Mesenchymal stem cell (in vitro differentiated cells and primary cell): ENCODE results near the gene APOL3.

Experiments used
- DNase-seq: peaks from one replicate; pipeline ENCODE4 v3.0.0-alpha.2; 2013
- H2AFZ ChIP-seq: one replicate; pipeline ENCODE4 v1.6.1; 2013; ENCODE audit warnings: low read depth, mild to moderate bottlenecking, control low read depth, inconsistent platforms, low read length, moderate library complexity
- H2AK5ac ChIP-seq: 2 replicates; pipeline ENCODE4 v1.6.1; 2013; ENCODE audit warnings: low read length, moderate library complexity, mild to moderate bottlenecking, inconsistent platforms; ENCODE audit not compliant: severe bottlenecking
- H2BK120ac ChIP-seq: one replicate; pipeline ENCODE4 v1.6.1; 2013; ENCODE audit warnings: low read depth, mild to moderate bottlenecking, inconsistent platforms, low read length, moderate library complexity
- H2BK12ac ChIP-seq, 2 experiments: one replicate each; pipeline ENCODE4 v1.6.1; 2013; ENCODE audit warnings: inconsistent platforms in 2 of 2, low read length in 2 of 2, mild to moderate bottlenecking in 2 of 2, moderate library complexity in 2 of 2, control low read depth in 1 of 2
- H2BK15ac ChIP-seq: one replicate; pipeline ENCODE4 v1.6.1; 2013; ENCODE audit warnings: mild to moderate bottlenecking, low read depth, inconsistent platforms; ENCODE audit not compliant: poor library complexity, severe bottlenecking
- H2BK5ac ChIP-seq: 2 replicates; pipeline ENCODE4 v1.6.1; 2013; ENCODE audit warnings: low read depth, mild to moderate bottlenecking, low read length, control low read depth, inconsistent platforms; ENCODE audit not compliant: poor library complexity, severe bottlenecking
- H3K14ac ChIP-seq, 2 experiments: one replicate each; pipeline ENCODE4 v1.6.1; 2013; ENCODE audit warnings: inconsistent platforms in 2 of 2, low read length in 2 of 2, control low read depth in 1 of 2, mild to moderate bottlenecking in 1 of 2, moderate library complexity in 1 of 2
- H3K18ac ChIP-seq, 2 experiments: one replicate each; pipeline ENCODE4 v1.6.1; 2013; ENCODE audit warnings: inconsistent platforms in 2 of 2, low read length in 2 of 2, control low read depth in 1 of 2, low read depth in 1 of 2, mild to moderate bottlenecking in 1 of 2
- H3K23ac ChIP-seq, 2 experiments: one replicate each; pipeline ENCODE4 v1.6.1; 2013; ENCODE audit warnings: inconsistent platforms in 2 of 2, low read length in 2 of 2, mild to moderate bottlenecking in 2 of 2, moderate library complexity in 2 of 2, control low read depth in 1 of 2
- H3K27ac ChIP-seq: 2 replicates; pipeline ENCODE4 v1.5.1; 2013; ENCODE audit warnings: mild to moderate bottlenecking, moderate library complexity, low read length, control low read depth, inconsistent platforms; ENCODE audit not compliant: poor library complexity, severe bottlenecking
- H3K27me3 ChIP-seq, 2 experiments: 2 replicates each; pipeline versions ENCODE4 v1.6.1 to v1.7.0; 2013; ENCODE audit warnings: low read length in 2 of 2, mild to moderate bottlenecking in 2 of 2, moderate library complexity in 2 of 2, control low read depth in 1 of 2, inconsistent platforms in 1 of 2; ENCODE audit not compliant: control insufficient read depth in 1 of 2, insufficient read depth in 1 of 2
- H3K36me3 ChIP-seq, 2 experiments: 2 replicates each; pipeline versions ENCODE4 v1.6.1 to v1.7.0; 2013; ENCODE audit warnings: low read length in 2 of 2, control low read depth in 1 of 2, inconsistent platforms in 1 of 2, low read depth in 1 of 2, mild to moderate bottlenecking in 1 of 2; ENCODE audit not compliant: insufficient read depth in 2 of 2, control insufficient read depth in 1 of 2
- H3K4ac ChIP-seq, 2 experiments: one replicate each; pipeline ENCODE4 v1.6.1; 2013; ENCODE audit warnings: inconsistent platforms in 2 of 2, low read length in 2 of 2, mild to moderate bottlenecking in 2 of 2, moderate library complexity in 2 of 2, control low read depth in 1 of 2, low read depth in 1 of 2
- H3K4me1 ChIP-seq: 2 replicates; pipeline ENCODE4 v1.6.1; 2013; ENCODE audit warnings: low read depth, low read length, control low read depth; ENCODE audit not compliant: control insufficient read depth, insufficient read depth
- H3K4me2 ChIP-seq: 2 replicates; pipeline ENCODE4 v1.6.1; 2013; ENCODE audit warnings: low read length, mild to moderate bottlenecking, inconsistent platforms; ENCODE audit not compliant: poor library complexity, severe bottlenecking
- H3K4me3 ChIP-seq, 2 experiments: 2 replicates each; pipeline versions ENCODE4 v1.5.1 to v1.7.0; 2013; ENCODE audit warnings: low read length in 2 of 2, mild to moderate bottlenecking in 2 of 2, control low read depth in 1 of 2, low read depth in 1 of 2; ENCODE audit not compliant: insufficient read depth in 1 of 2
- H3K79me1 ChIP-seq: replicated peaks from 2 replicates; pipeline ENCODE4 v1.6.1; 2013; ENCODE audit warnings: mild to moderate bottlenecking, control low read depth, low read length, inconsistent platforms; ENCODE audit not compliant: poor library complexity, severe bottlenecking
- H3K9ac ChIP-seq: 2 replicates; pipeline ENCODE4 v1.7.0; 2013; ENCODE audit warnings: mild to moderate bottlenecking, low read length, moderate library complexity
- H3K9me3 ChIP-seq: 2 replicates; pipeline ENCODE4 v1.7.0; 2013; ENCODE audit warnings: mild to moderate bottlenecking, low read length; ENCODE audit not compliant: control insufficient read depth
- H4K8ac ChIP-seq: one replicate; pipeline ENCODE4 v1.6.1; 2013; ENCODE audit warnings: inconsistent platforms, mild to moderate bottlenecking, low read length, moderate library complexity
- H4K91ac ChIP-seq: one replicate; pipeline ENCODE4 v1.6.1; 2013; ENCODE audit warnings: mild to moderate bottlenecking, low read length, inconsistent platforms
- WGBS: methylation state at CpG from one replicate; pipeline ENCODE4 v1.1.7; 2013; ENCODE audit warnings: mixed read lengths; 5-methylcytosine and 5-hydroxymethylcytosine counted together

Gene APOL3

GRCh38 chr22:36152088-36152487 lies 8.5 kb downstream of the APOL3 start:
- Histone ChIP-seq H2BK120ac (no peak overlapping the region), H3K14ac (no peak overlapping the region), H2AK5ac (no peak overlapping the region), H2AFZ (no peak overlapping the region), H3K27ac (no peak overlapping the region), H2BK15ac (no peak overlapping the region), H3K36me3 (peaks cover 4 to 16% of the 10 kb centered on the region in 2 experiments), H3K23ac (no peak overlapping the region), H4K91ac (no peak overlapping the region), H3K4me2 (no peak overlapping the region), H3K18ac (no peak overlapping the region), H3K27me3 (no peaks in the 10 kb centered on the region), H3K4ac (no peak overlapping the region), H3K9ac (no peak overlapping the region), H3K79me1 (no peaks in the 10 kb centered on the region), H3K4me3 (no peak overlapping the region), H2BK5ac (no peak overlapping the region), H3K9me3 (no peaks in the 10 kb centered on the region), H4K8ac (no peak overlapping the region), H3K4me1 (peaks cover 5% of the 10 kb centered on the region), H2BK12ac (no peak overlapping the region)
- DNase-seq = no peak
- 89% methylated on average over 3 of the region's 3 CpGs for WGBS

- no peak overlapping the region for H2BK15ac ChIP-seq
- H2BK5ac ChIP-seq = no peak overlapping the region
- H3K9ac ChIP-seq = peak overlapping the region; percentile 37
- H3K4ac ChIP-seq = no peak overlapping the region
- no peak overlapping the region for H3K23ac ChIP-seq
- DNase-seq = no peak
- H3K79me1 ChIP-seq = no peaks in the 10 kb centered on the region
- H2AK5ac ChIP-seq = no peak overlapping the region
- 88% methylated on average over 2 of the region's 3 CpGs for WGBS
- no peak overlapping the region for H3K18ac ChIP-seq
- H3K4me1 ChIP-seq = no peaks in the 10 kb centered on the region
- no peaks in the 10 kb centered on the region for H3K27me3 ChIP-seq
- no peak overlapping the region for H3K27ac ChIP-seq
- H3K4me3 ChIP-seq = no peak overlapping the region
- H2BK120ac ChIP-seq = no peak overlapping the region
- no peaks in the 10 kb centered on the region for H3K9me3 ChIP-seq
- peaks cover 4 to 16% of the 10 kb centered on the region in 2 experiments for H3K36me3 ChIP-seq
- H3K4me2 ChIP-seq = no peak overlapping the region
- H4K91ac ChIP-seq = no peak overlapping the region
- H3K14ac ChIP-seq = no peak overlapping the region
- no peak overlapping the region for H4K8ac ChIP-seq
- no peak overlapping the region for H2AFZ ChIP-seq
- no peak overlapping the region for H2BK12ac ChIP-seq
These were observed 9.5 kb downstream of the APOL3 start for GRCh38 chr22:36151006-36151595.

- H3K27me3 ChIP-seq = no peaks in the 10 kb centered on the region
- no peak overlapping the region for H3K9ac ChIP-seq
- no peak overlapping the region for H4K8ac ChIP-seq
- H3K4me3 ChIP-seq = no peak overlapping the region
- H2AFZ ChIP-seq = no peak overlapping the region
- no peak overlapping the region for H2BK5ac ChIP-seq
- H3K36me3 ChIP-seq = peaks cover 4 to 17% of the 10 kb centered on the region in 2 experiments
- no peak overlapping the region for H2BK12ac ChIP-seq
- 64% methylated on average over 4 of the region's 4 CpGs for WGBS
- no peak for DNase-seq
- H3K23ac ChIP-seq = no peak overlapping the region
- no peak overlapping the region for H3K18ac ChIP-seq
- no peaks in the 10 kb centered on the region for H3K79me1 ChIP-seq
- H3K9me3 ChIP-seq = no peaks in the 10 kb centered on the region
- H3K4me1 ChIP-seq = peaks cover 1% of the 10 kb centered on the region
- no peak overlapping the region for H2AK5ac ChIP-seq
- no peak overlapping the region for H3K14ac ChIP-seq
- no peak overlapping the region for H3K4me2 ChIP-seq
- H3K27ac ChIP-seq = no peak overlapping the region
- H2BK15ac ChIP-seq = no peak overlapping the region
- H2BK120ac ChIP-seq = no peak overlapping the region
- H3K4ac ChIP-seq = no peak overlapping the region
- H4K91ac ChIP-seq = no peak overlapping the region
These were observed 11.1 kb downstream of the APOL3 start for GRCh38 chr22:36149441-36149840.

- H3K4me1 ChIP-seq = peaks cover 1% of the 10 kb centered on the region
- H3K4me3 ChIP-seq = no peak overlapping the region
- H3K4me2 ChIP-seq = no peak overlapping the region
- no peak overlapping the region for H4K8ac ChIP-seq
- no peak overlapping the region for H2BK15ac ChIP-seq
- peaks cover 0 to 6% of the 10 kb centered on the region in 2 experiments for H3K27me3 ChIP-seq
- no peak overlapping the region for H3K23ac ChIP-seq
- H4K91ac ChIP-seq = no peak overlapping the region
- H3K4ac ChIP-seq = no peak overlapping the region
- no peak overlapping the region for H3K27ac ChIP-seq
- H3K36me3 ChIP-seq = peaks cover 4 to 27% of the 10 kb centered on the region in 2 experiments
- H2BK5ac ChIP-seq = no peak overlapping the region
- no peak overlapping the region for H3K14ac ChIP-seq
- H2BK12ac ChIP-seq = no peak overlapping the region
- H2AFZ ChIP-seq = no peak overlapping the region
- H2BK120ac ChIP-seq = no peak overlapping the region
- no peaks in the 10 kb centered on the region for H3K79me1 ChIP-seq
- 73% methylated on average over 6 of the region's 8 CpGs for WGBS
- no peak overlapping the region for H2AK5ac ChIP-seq
- DNase-seq = no peak
- no peaks in the 10 kb centered on the region for H3K9me3 ChIP-seq
- H3K18ac ChIP-seq = no peak overlapping the region
- no peak overlapping the region for H3K9ac ChIP-seq
These were observed 12.1 kb downstream of the APOL3 start for GRCh38 chr22:36148411-36148810.
